ENCODE data around the gene SNX18. TPM values are rescaled to one million over a fixed set of nuclear protein-coding genes. Genes with fewer than 3 reads are reported as not detected.

Gene SNX18
- total RNA-seq, 4 donors from 2014 or later = 50.4 to 89.4 (median 72.8) TPM

DNA sequence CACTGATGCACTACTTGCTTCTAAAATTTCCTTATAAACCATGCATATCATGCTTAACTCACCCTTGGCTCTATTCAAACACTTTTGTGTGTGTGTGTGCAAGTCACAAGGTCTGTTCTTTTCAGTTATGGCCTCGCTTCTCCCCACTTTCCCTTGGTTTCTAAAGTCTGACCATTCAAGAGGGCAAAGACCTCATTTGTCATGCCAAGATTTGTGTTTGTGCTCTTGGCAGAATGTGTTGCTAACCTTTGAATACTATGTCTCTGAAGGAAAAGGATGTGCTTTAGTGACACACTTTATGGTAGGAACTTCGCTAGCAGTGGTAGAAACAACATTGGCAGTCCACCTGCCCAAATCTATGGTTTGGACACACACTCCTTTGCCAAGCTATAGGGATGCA lies 50.4 kb downstream of the SNX18 start:
- no peak for DNase-seq
- Histone ChIP-seq H3K4me1 (no peaks in the 10 kb centered on the region), H3K36me3 (no peaks in the 10 kb centered on the region), H3K9me3 (no peaks in the 10 kb centered on the region), H3K4me3 (replicated peaks in 1 of 3) (no peak overlapping the region), H3K27ac (no peak overlapping the region), H3K27me3 (no peaks in the 10 kb centered on the region)
- 90 to 95% methylated on average over 2 of the region's 2 CpGs for WGBS, 2 donors
- intact Hi-C loops (cut with DNase I) = no loop called here
- TF ChIP-seq POLR2A (IDR thresholded peaks at IDR 0.05) = no peak
- TF ChIP-seq, protein P1, sequence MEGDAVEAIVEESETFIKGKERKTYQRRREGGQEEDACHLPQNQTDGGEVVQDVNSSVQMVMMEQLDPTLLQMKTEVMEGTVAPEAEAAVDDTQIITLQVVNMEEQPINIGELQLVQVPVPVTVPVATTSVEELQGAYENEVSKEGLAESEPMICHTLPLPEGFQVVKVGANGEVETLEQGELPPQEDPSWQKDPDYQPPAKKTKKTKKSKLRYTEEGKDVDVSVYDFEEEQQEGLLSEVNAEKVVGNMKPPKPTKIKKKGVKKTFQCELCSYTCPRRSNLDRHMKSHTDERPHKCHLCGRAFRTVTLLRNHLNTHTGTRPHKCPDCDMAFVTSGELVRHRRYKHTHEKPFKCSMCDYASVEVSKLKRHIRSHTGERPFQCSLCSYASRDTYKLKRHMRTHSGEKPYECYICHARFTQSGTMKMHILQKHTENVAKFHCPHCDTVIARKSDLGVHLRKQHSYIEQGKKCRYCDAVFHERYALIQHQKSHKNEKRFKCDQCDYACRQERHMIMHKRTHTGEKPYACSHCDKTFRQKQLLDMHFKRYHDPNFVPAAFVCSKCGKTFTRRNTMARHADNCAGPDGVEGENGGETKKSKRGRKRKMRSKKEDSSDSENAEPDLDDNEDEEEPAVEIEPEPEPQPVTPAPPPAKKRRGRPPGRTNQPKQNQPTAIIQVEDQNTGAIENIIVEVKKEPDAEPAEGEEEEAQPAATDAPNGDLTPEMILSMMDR (IDR thresholded peaks at IDR 0.05) = no peak

DNA sequence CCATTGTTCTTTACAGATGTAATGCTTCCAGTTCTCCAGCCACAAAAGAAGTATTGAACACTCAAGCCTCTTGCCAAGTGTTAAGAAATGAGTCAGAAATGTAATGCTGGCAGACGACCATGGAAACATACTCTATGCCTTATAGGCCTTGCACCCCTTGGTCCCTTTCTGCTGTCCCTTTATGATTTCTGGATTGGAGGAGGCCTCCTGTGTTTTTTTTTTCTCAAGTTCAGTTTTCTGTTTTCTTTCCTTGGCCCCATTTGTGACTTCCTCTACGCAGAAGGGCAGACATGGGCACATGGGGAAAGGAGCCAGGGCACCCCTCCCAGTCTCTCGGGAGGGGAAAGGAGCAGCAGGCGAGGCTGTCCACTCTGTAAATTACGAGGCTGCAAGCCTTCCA lies 53.4 kb downstream of the SNX18 start:
- H3K9me3 ChIP-seq = no peaks in the 10 kb centered on the region
- 51 to 58% methylated on average over 5 of the region's 5 CpGs for WGBS, 2 donors
- H3K36me3 ChIP-seq = no peaks in the 10 kb centered on the region
- H3K4me3 ChIP-seq (replicated peaks in 1 of 3) = no peak overlapping the region
- intact Hi-C loops (cut with DNase I) = no loop called here
- no peak for DNase-seq
- no peak for TF ChIP-seq POLR2A (IDR thresholded peaks at IDR 0.05)
- TF ChIP-seq, protein P1 (IDR thresholded peaks at IDR 0.05) = no peak
- no peaks in the 10 kb centered on the region for H3K4me1 ChIP-seq
- H3K27me3 ChIP-seq = no peaks in the 10 kb centered on the region
- H3K27ac ChIP-seq = no peak overlapping the region

DNA sequence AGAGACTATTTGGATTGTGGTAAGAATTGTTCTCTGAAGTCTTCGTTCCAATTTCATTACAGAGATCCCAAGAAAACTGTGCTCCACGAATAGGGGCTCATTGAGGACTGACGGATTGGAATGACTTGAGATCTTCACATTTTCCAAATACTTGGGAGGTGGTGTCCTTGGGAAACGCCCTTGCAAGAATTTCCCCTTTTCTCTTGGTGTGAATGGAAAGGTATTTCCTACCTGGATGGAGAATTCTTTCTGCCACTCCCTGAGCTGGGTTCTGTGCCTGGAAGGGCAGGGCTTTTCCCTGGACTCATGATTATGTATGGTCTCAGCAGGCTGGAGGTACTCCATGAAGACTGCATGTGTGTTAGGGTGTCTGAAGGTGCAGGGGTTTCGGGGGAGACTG lies 53.9 kb downstream of the SNX18 start:
- H3K27me3 ChIP-seq = no peaks in the 10 kb centered on the region
- no peak for DNase-seq
- WGBS, 2 donors = 90 to 93% methylated on average over 5 of the region's 5 CpGs
- H3K27ac ChIP-seq = no peak overlapping the region
- no peak overlapping the region for H3K4me3 ChIP-seq (replicated peaks in 1 of 3)
- intact Hi-C loops (cut with DNase I) = no loop called here
- no peak for TF ChIP-seq POLR2A (IDR thresholded peaks at IDR 0.05)
- TF ChIP-seq, protein P1 (IDR thresholded peaks at IDR 0.05) = no peak
- no peaks in the 10 kb centered on the region for H3K9me3 ChIP-seq
- no peaks in the 10 kb centered on the region for H3K4me1 ChIP-seq
- H3K36me3 ChIP-seq = no peaks in the 10 kb centered on the region

DNA sequence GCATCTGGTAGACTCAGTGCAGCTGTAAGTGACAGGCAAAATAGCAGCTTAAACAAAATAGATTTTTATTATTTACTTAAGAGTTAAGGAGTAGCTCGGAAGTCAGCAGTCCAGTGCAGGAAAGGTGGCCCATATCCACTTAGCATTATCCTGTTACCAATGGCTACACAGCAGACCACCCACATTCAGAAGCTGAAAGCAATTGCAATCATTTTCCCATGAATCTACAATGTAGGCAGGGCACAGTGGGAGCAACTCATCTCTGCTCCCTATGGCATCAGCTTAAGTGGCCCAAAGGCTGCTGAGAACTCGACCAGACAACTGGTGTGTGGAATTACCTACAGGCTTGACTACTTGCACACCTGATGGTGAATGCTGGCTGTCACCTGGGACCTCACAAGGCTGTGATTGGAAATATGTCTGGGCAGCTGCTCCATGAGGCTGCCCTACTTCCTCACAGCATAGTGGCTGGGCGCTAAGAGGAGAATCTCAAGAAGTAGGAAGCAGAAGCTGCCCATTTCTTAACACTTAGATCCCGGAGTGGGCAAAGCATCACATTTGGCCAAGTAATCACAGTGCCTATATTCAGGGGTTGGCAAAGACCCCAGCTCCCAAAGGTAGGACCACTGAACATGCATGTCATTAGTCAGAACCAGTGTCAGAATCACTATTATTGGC lies 56.4 kb downstream of the SNX18 start:
- DNase-seq = no peak
- no peak for TF ChIP-seq POLR2A (IDR thresholded peaks at IDR 0.05)
- TF ChIP-seq, protein P1 (IDR thresholded peaks at IDR 0.05) = no peak
- WGBS, 2 donors = 81 to 95% methylated on average over 4 of the region's 4 CpGs
- Histone ChIP-seq H3K27ac (no peak overlapping the region), H3K4me1 (no peaks in the 10 kb centered on the region), H3K27me3 (no peaks in the 10 kb centered on the region), H3K9me3 (no peaks in the 10 kb centered on the region), H3K36me3 (no peaks in the 10 kb centered on the region), H3K4me3 (replicated peaks in 1 of 3) (no peak overlapping the region)
- intact Hi-C loops (cut with DNase I) = no loop called here

DNA sequence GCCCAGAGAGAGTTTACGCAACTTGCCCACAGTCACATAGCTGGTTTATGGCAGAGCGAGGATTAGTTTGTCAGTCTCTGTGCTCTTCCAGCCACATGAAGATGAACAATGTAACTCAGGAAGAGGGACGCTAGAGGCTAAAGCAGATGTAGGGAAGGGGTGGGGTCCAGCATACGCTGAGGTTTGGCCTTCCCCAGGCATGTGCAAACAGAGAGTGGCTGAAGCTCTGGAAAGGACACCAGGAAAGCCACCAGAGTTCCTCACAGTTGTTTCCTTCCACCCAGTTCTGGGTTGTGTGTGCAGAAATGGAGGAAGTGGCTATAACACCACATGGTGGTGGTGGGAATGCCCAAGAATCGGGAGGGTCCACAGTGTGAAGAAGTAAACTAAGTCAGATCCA lies 60.0 kb downstream of the SNX18 start:
- 85 to 92% methylated on average over 5 of the region's 5 CpGs for WGBS, 2 donors

More for the DNA sequence above, 60.0 kb downstream of the SNX18 start:
- Histone ChIP-seq H3K4me3 (replicated peaks in 1 of 3) (no peak overlapping the region), H3K4me1 (peaks cover 14 to 20% of the 10 kb centered on the region in 2 donors), H3K27me3 (no peaks in the 10 kb centered on the region), H3K9me3 (no peaks in the 10 kb centered on the region), H3K36me3 (no peaks in the 10 kb centered on the region), H3K27ac (no peak overlapping the region)
- intact Hi-C loops (cut with DNase I) = no loop called here
- no peak for DNase-seq
- no peak for TF ChIP-seq POLR2A (IDR thresholded peaks at IDR 0.05)
- TF ChIP-seq, protein P1 (IDR thresholded peaks at IDR 0.05) = no peak

Measured in thyroid gland (tissue), 4 donors.